Superior temporal gyrus (tissue), 1 donor: ENCODE data around the gene EFNA5.
A peak's percentile ranks its signal among the peaks of the same experiment; 100 is the strongest.
"Not testable (repeated sequence)": the region's sequence is repeated elsewhere in the genome, so short reads cannot be mapped to it uniquely, and the experiment has no call there.

Source experiments
- DNase-seq: peaks from one replicate; pipeline ENCODE4 v3.0.0-alpha.2; 2016; ENCODE audit errors: extremely low spot score

Gene EFNA5

DNA sequence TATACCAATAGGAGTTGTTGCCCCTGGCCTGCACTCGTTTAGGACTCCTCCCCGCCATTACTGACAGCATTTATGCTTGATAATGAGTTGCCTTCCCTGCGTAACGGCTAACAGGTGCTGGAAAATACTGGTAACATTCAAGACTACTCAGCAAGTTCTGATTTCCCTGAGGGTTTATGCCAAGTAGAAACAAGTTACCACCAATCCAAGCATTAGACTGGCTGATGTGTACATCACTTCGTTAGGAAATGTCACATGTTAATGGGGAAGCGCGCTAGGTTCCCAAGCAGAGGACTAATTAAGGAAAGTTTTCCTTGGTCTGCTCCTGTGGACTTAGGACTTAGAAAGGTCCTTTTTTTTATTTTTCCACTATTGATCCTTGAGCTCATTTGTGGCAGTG is 302.1 kb downstream of the EFNA5 start:
- no peak for DNase-seq

DNA sequence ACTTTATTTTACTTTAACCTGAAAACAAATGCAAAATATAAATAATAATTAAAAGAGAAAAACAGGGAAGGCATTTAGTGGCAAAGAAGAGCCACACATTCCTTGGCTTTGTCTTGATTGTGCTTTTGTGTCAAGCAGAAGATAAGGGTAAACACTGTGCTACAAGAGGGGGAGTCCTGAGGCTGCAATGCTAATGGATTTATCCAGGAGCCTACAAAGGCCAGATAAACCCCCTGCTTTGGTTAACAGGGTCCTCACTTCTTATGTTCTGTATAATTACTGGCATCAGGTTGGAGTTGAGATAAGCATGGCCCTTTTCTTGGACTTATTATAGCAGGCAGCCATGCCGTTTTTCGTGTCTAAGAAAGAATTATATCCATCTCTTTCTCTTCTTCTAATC is 302.8 kb downstream of the EFNA5 start:
- DNase-seq, result no peak

DNA sequence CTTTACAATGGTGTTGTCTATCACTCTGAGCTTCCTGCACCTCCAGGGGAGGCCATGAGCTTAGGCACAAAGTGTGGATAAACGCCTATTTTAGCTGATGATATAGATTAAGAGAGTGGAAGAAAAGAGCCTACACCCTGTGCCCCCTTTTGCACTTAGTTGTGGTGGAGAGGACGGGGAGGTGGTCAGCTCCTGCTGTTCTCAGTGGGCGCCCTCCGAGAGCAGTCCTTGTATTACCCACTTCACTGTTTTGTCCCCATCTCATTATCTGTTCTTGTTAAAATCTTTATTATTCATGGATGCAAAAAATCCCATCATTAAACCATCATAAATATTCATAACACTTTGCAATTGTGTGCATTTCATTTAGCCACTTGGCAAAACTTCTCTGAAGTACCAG is 303.3 kb downstream of the EFNA5 start:
- no peak for DNase-seq

DNA sequence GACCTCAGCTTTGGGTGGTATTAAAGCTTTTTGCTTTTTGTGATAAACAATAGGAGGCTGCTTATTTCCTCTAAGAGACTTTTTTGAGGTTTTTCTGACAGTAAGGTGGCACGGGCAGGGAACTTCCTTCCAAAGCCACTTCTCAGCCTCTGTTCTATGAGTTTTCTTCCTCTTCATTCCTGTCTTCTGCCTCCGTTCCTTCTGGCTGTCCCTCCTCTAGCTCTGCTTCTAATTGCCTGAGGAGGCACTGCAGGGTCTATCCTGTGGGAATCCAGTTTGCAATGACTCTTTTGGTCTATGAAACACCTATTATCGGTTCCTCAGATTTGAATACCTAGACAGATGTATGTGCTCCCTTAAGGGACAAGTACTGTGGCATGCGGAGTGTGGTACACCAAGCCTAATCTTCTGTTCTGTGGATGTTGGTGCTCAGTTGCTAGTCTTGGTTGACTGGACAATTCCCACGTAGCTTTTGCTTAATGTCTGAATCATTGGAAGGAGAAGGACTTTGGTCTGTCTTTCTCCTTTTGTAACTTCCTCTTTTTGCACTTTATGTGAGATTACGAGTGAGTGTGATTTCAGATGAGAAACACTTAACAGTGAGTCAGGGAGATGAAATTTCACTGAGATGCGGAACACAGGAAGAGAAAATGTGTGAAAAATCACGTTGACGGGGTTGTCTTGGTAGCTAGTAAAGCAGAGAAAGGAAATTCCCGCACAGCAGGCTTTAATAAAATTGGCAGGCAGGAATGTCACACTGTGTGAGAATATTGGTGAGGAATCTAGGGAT is 305.2 kb downstream of the EFNA5 start:
- DNase-seq, result peak; percentile 41

DNA sequence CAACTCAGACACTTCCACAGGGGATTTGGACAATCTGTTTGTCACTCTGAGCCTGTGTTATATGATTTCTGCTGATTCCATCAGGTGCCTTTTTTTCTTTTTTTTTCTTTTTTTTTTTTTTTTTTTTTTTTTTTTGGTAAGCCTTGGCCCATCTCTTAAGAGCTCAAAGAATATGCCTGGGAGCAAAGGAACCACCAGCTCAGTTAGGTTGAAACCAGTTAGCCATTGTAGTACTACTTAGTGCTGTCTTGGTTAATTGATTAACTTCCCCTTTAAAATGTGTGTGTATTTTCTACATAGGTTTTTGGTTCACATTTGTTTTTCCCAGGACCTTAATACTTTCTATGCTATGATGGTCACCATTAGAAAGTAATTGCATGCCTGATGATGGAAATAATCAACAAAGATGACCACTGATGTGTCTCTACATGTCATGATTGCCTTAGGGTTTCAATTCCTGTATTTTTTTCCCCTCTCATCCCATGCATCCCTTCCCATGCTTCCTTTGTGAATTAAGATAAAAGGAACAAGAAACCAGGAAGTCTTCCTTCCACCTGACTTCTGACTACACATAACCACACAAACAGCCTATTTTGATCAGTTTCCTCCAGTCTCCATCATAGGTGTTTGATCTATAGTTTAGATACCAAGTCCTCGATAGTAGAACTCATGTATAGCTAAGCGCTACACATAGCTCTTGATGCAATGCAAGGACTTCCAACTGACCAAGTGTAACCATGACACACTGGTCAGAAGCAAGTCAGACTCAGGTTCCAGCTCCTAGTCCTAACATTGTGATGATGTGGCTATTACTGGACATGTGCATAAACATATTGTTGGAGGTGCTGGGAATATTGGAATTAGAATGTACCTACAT is 306.1 kb downstream of the EFNA5 start:
- DNase-seq, result no peak

DNA sequence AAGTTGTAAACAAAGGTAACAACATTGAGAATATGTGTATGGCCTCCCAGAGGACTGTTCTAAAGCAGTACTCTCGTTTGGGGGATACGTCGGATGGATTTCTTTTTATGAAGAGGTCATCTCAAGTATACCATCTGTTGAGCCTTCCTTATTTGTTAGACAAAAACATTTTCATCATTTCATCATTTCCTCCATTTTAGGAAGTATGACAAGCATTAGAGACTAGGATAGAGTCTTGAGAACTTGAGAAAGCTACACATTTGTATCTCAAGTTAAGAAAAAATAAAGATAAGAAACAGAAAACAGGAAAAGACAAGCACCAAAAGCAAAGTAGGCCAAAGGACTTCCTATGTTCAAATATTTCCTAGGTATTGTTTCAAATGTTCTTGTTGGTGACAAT is 307.0 kb downstream of the EFNA5 start:
- DNase-seq, result no peak

DNA sequence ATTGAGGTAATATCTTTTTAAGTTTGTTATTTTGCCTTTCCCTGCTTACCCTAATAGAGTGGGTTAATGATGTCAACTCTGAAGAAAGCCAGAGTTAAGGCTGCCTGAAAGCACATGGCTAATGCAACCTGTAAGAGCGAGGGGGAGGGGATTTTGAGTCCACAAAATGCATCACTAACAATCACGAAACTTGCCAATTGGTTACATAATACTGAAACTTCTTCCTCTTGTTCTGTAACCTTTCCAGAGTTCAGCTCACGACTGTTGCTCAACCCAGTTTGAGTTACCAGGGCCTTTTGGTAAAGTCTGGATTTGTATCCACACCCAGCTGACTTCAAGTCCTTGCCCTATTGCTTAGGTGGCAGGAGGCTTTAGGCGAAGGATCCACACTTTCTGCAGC is 308.8 kb downstream of the EFNA5 start:
- DNase-seq, result no peak

DNA sequence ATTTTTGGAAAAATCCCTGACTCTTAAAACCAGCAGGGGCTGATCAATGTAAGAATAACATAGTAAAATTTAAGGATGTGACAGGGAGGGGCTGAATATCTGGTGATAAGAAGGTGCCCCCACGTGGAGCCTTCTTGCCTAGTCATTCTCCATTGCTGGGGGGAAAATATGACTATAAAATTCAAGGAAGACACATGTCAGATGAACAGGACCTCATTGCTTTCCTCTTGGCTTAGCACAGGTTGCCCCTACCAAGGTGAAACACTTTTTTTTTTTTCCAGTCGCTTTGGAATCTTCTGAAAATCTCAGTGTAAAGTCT is 310.9 kb downstream of the EFNA5 start:
- DNase-seq, result no peak

DNA sequence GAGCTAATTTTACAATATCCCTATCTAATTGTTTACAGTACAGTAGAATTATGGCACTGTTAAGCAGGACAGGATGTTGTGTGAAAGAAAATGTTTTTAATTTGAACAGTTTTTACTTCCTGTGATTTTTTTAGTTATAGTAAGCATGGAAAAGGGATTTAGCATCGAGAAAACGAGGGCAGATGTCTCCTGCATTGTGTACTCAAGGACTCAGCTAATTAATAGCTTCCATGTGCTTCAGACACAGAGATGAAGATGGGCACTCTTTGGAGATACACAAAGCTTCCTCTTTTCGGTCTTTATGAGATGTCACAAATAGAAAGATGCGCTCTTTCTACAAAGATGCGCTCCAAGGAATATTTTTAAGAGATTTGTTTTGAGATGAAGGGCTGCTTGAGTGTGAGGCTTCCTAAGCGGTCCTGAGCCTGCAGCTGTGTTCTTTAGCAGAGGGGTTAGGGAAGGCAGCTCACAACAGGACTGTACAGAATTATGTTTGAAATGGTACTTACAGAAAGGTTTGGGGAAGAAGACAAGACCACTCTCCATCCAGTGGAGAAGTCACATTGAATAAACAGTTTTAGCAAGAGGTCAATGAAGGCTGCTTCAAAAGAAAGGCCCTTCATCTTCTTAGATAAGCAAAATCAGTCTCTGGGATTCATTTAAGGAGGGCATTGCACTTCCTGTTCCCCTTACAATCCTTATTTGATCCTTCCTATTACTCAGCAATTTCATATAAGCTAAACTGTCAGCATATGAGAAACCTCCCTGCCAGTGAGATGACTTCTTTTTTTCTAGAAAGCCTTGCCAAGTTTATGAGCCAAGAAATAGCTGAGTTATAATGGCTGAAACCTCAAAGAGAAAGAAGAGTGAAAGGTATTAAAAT is 311.5 kb downstream of the EFNA5 start:
- no peak for DNase-seq

DNA sequence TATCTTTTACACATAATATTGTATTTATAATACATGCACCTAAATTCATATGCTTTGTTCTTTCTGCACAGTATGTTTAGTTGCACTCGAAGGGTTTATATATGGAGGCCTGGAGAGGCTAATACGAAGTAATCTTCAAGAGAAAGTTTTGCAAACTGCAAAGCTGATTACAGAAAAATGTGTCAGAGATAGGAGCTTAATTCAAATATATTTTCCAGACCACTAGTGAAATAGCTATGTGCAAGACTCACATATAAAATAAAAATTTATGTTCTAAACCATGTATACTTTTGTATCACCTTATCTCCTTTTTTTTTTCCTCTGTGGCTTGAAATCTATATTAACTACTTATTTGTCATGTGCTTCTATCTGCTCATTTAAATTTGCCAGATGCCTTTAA is 313.8 kb downstream of the EFNA5 start:
- no peak for DNase-seq

DNA sequence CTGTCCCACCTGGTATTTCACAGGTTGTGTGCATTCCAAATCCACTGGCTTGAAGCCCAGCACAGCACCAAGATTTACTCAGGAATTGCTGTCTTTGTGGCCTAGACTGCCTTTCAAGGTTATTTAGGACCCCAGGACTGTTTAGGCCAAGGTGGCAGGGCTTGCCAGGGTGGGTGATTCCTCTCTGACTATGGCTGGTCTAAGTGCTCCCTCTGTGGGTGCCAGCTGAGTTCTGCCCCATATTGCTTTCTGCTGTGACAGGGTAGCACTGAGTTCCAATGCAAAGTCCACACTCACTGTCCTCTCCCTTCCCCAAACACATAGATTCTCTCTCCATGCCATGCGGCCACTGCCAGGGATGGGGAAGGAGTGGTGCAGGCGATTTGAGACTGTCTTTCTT is 318.2 kb downstream of the EFNA5 start:
- no peak for DNase-seq

DNA sequence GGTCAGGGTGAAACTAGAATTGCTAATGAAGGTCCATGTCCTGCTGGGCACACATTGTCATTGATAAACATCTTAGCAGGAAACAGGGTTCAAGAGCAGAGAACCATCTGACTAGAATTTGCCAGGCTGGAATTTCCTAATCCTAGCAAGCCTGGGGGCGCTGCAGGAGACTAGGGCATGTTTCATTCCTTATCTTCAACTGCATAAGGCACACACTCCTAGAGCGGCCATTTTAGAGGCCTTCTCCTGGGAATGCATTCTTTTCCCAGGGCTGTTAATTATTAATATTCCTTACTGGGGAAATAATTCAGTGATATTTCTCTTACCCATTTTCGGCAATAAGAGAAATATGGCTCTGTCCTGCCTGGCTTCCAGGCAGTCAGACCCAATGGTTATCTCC is 324.2 kb downstream of the EFNA5 start:
- DNase-seq, result not testable (repeated sequence)

DNA sequence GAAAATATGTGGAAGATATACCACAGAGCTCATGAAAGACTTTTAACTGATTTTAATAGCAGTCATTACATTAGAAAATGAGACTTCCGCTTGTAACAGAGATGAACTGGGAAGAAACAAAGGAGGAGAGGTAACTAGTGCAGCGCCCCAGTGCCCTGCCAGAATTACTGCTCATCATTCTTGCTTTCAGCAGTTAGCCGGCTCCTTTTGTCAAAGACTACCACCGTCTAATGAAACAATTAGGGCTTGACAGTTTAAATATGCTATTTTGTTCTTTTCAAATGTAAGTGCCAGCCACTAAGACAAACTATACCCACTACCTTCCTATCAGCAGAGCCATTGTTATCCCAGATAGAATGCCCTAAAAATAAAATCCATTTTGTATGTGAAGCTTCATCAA is 328.4 kb downstream of the EFNA5 start:
- no peak for DNase-seq

DNA sequence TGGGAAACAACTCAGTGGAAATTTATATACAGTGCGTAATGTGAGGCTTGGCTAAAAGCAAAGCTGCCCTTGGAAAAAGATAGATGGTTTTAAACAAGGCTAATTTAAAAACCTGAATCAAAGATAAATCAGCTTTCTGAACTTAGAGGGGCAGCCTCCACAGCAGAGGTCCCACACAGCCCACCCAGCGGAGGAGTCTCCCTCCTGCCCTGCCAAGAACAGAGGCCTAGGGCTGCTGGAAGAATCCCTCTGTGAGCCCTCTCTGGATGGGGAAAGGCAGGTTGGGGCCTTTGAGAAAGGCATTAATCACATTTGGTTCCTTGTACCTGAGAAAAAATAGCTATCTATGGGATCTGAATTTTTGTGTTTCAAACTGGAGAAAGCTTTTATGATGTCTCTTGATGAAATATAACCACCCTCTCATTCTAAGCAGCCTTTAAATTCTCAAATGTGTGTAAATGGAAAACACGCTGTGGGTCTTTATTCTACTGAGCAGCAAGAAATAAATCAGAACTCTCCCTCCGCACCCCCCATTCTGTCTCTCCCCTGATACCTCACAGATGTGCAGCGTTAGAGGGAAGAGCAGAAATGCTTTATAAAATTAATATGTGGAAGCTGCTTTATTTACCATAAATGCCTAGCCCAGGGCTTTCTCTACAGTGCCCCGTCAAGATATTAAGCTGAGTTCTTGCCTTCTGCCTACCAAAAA is 329.2 kb downstream of the EFNA5 start:
- DNase-seq, result no peak

DNA sequence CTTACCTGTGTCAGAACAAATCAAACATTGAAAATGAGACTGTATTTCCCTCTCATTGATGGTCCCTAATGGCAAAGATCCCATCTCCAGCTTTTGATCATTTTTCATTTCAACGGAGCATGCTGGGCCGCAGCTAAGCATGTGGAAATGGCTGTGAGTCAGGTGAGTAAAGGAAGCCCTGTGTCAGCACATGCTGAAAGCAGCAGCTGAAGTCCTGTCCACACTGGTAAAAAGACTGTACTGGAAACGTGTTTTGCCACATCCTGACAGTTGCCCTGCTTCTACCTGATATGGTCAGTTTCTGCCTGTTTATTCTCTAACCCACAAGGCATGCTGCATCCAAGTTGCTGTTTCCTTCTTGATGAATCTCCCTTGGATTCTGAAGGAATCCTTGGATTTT is 330.1 kb downstream of the EFNA5 start:
- no peak for DNase-seq

DNA sequence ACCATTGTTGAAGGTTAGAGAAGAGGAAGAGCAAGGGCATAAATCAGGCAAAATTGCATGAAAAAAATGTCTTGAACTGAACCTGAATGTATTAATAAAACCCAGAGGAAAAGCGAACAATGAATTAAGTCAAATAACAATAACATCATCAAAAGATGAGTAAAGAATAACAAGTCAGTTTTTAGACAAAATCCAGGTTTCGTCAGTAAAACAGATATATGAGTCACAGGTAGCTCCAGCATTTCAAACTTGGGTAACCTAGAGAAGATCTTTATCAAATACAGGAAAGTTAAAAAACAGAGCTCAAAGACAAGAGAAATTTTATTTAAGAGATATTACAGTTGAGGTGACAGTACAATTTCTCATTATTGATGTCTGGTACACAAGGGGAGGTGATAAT is 332.4 kb downstream of the EFNA5 start:
- DNase-seq, result no peak

DNA sequence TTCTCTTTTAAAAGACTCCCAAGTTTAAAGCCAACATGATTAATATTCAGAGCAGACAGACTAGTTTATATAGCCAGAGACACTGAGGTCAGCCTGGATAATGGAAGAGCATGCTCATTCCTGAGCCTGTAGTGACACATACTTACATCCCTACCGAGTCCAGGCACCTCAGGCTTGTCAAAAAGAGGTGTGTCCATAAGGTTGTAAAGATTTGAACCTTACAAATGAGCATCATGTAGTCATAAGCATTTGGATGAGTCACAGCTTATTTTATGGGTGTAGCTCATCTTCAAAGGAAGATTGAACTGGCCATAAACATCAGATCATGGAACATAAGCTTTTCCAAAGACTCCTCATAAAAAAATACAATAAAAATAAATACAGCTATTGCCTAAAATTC is 333.5 kb downstream of the EFNA5 start:
- DNase-seq, result no peak

DNA sequence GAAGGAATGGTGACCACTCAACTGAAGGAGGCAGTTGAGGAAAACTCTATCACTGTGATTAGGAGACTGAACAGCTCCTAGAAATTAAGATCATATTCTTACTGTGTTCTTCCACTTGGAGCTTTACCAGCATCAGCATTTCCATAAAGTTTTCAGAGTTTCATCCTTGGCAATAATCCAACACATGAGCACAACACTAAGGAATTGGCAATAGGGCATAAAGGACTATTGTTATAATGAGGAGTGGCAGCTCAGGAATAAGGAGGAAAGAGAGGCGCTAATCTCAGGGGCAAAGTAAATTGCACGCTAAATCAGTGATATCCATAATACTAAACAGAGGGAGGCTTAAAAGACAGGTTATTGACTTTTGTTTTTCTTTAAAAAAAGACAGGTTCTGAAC is 338.9 kb downstream of the EFNA5 start:
- DNase-seq, result no peak

DNA sequence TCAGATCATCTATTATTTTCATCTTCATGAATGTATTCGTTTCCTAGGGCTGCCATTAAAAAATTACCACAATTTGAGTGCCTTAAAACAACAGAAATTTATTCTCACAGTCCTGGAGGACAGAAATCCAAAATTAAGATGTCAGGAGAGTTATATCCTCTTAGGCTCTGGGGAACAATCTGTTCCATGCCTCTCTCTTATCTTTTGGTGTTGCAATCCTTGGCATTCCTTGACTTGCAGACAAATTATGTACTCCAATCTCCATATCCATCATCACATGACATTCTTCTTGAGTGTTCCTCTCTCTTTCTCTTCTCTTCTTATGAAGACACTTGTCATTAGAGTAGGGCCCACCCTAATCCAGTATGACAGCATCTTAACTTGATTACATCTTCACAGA is 339.4 kb downstream of the EFNA5 start:
- DNase-seq, result no peak

DNA sequence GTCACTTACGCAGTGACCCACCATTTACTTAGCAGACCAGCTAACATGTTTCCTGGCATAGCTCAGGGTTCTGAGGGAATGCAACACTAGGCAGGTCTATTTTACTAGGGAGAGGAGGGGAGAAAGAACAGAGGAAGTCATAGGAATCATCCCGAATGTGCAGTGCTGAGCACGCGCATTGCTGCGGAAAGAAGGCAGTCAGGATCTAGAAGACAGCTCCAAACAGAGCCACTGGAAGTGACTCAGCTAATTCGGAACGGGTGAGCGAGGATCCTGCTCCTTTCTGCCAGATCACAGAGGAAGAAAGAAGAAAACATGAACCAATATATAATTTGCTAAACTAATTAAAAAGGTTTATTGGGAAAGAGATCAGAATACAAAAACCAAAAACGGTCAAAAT is 339.8 kb downstream of the EFNA5 start:
- no peak for DNase-seq

DNA sequence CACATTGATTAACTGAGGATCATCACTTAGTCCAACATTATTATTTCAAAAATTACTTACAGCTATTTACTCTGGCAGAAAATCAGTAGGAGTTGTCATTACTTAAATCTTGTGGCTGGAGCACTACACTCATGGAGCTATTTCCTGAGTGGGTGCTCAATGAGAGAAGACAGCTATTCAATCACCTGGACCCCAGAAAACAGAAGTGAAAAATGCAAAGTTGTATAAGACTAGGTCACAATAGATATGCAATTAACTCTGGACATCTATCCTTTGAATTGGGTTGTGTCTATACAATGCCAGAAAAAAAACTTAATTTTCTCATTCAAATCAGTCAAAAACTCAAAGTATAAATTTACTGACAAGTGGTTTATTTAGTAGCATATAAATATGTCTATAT is 340.9 kb downstream of the EFNA5 start:
- no peak for DNase-seq
